SK-N-SH treated with all-trans-retinoic acid at 6 μM for 48 hours (cell line): Measurements from ENCODE around the gene PLCB4.

Experiments
- ATAC-seq: fragments of 200-7000 bp; cut with Tn5 transposase; 3 replicates; pipeline ENCODE4 v1.9.1; 2020; ENCODE audit warnings: mild to moderate bottlenecking, moderate library complexity
- ARNTL ChIP-seq: fragments of 450-650 bp; formaldehyde crosslinking; IDR thresholded peaks from 2 replicates; pipeline ENCODE4 v1.5.0; 2020; ENCODE audit warnings: low read depth, mild to moderate bottlenecking, moderate library complexity, borderline replicate concordance
- BACH2 ChIP-seq: fragments of 250-450 bp; sonication (Bioruptor Pico); IDR thresholded peaks from 2 replicates; pipeline ENCODE4 v1.9.0; 2021; ENCODE audit warnings: mild to moderate bottlenecking, borderline replicate concordance
- CREB5 ChIP-seq: fragments of 250-450 bp; sonication (Bioruptor Pico); IDR thresholded peaks from 2 replicates; pipeline ENCODE4 v1.5.1; 2020; ENCODE audit warnings: low read depth, mild to moderate bottlenecking, moderate library complexity
- CSDC2 ChIP-seq: fragments of 250-450 bp; sonication (Bioruptor Pico); IDR thresholded peaks from 2 replicates; pipeline ENCODE4 v1.5.0; 2020; ENCODE audit warnings: mild to moderate bottlenecking, moderate library complexity
- CSRNP3 ChIP-seq: fragments of 250-450 bp; sonication (Bioruptor Pico); IDR thresholded peaks from 2 replicates; pipeline ENCODE4 v1.5.1; 2021; ENCODE audit warnings: mild to moderate bottlenecking, moderate library complexity
- ESRRG ChIP-seq: fragments of 250-450 bp; sonication (Bioruptor Pico); IDR thresholded peaks from 2 replicates; pipeline ENCODE4 v1.6.1; 2021; ENCODE audit warnings: mild to moderate bottlenecking
- GLIS3 ChIP-seq: fragments of 250-450 bp; sonication (Bioruptor Pico); IDR thresholded peaks from 2 replicates; pipeline ENCODE4 v1.5.0; 2020; ENCODE audit warnings: mild to moderate bottlenecking, moderate library complexity
- ISL1 ChIP-seq: fragments of 250-450 bp; sonication (Bioruptor Pico); IDR thresholded peaks from 2 replicates; pipeline ENCODE4 v2.1.2; 2022; ENCODE audit warnings: mild to moderate bottlenecking, moderate library complexity
- OSR1 ChIP-seq: fragments of 250-450 bp; sonication (Bioruptor Pico); IDR thresholded peaks from 2 replicates; pipeline ENCODE4 v1.8.0; 2022; ENCODE audit warnings: moderate library complexity, mild to moderate bottlenecking, inconsistent platforms
- PATZ1 ChIP-seq: fragments of 250-450 bp; sonication (Bioruptor Pico); IDR thresholded peaks from 2 replicates; pipeline ENCODE4 v1.8.0; 2020; ENCODE audit warnings: mild to moderate bottlenecking, moderate library complexity, borderline replicate concordance
- POU6F1 ChIP-seq: fragments of 250-450 bp; sonication (Bioruptor Pico); IDR thresholded peaks from 2 replicates; pipeline ENCODE4 v1.8.0; 2021; ENCODE audit warnings: low read depth, mild to moderate bottlenecking, moderate library complexity, borderline replicate concordance
- PPARA ChIP-seq: fragments of 250-450 bp; sonication (Bioruptor Pico); IDR thresholded peaks from 2 replicates; pipeline ENCODE4 v1.5.0; 2020; ENCODE audit warnings: mild to moderate bottlenecking, borderline replicate concordance
- SNAI2 ChIP-seq: fragments of 250-450 bp; sonication (Bioruptor Pico); IDR thresholded peaks from 2 replicates; pipeline ENCODE4 v1.5.0; 2020; ENCODE audit warnings: mild to moderate bottlenecking, moderate library complexity
- TCF4 ChIP-seq: fragments of 250-450 bp; sonication (Bioruptor Pico); IDR thresholded peaks from 2 replicates; pipeline ENCODE4 v1.8.0; 2021; ENCODE audit warnings: mild to moderate bottlenecking, moderate library complexity, borderline replicate concordance
- TOX ChIP-seq: fragments of 250-450 bp; sonication (Bioruptor Pico); IDR thresholded peaks from 2 replicates; pipeline ENCODE4 v1.8.0; 2021; ENCODE audit warnings: mild to moderate bottlenecking, moderate library complexity, borderline replicate concordance
- TSHZ2 ChIP-seq: fragments of 250-450 bp; sonication (Bioruptor Pico); IDR thresholded peaks from 2 replicates; pipeline ENCODE4 v1.5.0; 2020; ENCODE audit warnings: mild to moderate bottlenecking, moderate library complexity
- ZC3H10 ChIP-seq: fragments of 250-450 bp; sonication (Bioruptor Pico); IDR thresholded peaks from 2 replicates; pipeline ENCODE4 v1.5.1; 2021; ENCODE audit warnings: mild to moderate bottlenecking, moderate library complexity
- ZFP3 ChIP-seq: fragments of 250-450 bp; sonication (Bioruptor Pico); IDR thresholded peaks from 2 replicates; pipeline ENCODE4 v1.5.0; 2020; ENCODE audit warnings: mild to moderate bottlenecking, moderate library complexity
- ZFP30 ChIP-seq: fragments of 450-650 bp; formaldehyde crosslinking; IDR thresholded peaks from 2 replicates; pipeline ENCODE4 v1.5.0; 2022; ENCODE audit warnings: mild to moderate bottlenecking, moderate library complexity
- ZNF565 ChIP-seq: fragments of 450-650 bp; formaldehyde crosslinking; conservative IDR thresholded peaks from 2 replicates; pipeline ENCODE4 v1.5.0; 2020; ENCODE audit warnings: low read depth, mild to moderate bottlenecking, moderate library complexity
- ZNF70 ChIP-seq: fragments of 450-650 bp; formaldehyde crosslinking; IDR thresholded peaks from 2 replicates; pipeline ENCODE4 v1.5.0; 2020; ENCODE audit warnings: mild to moderate bottlenecking, moderate library complexity
- ZNF8 ChIP-seq: fragments of 450-650 bp; formaldehyde crosslinking; IDR thresholded peaks from 2 replicates; pipeline ENCODE4 v1.5.0; 2020; ENCODE audit warnings: mild to moderate bottlenecking, moderate library complexity

PLCB4 gene

GRCh38 chr20:9025643-9026042, 43.2 kb upstream of the PLCB4 start:
- ATAC-seq: peak; percentile 30; the same call in 1 of the 3 replicates
- TF ChIP-seq ZC3H10 (peak; percentile 85), ZNF70 (no peak), ZFP3 (CRISPR knock-in tag) (0 out of 2 replicates have a peak, but pooled peaks have one; percentile 38), ISL1 (0 out of 2 replicates have a peak, but pooled peaks have one; percentile 45), POU6F1 (no peak), OSR1 (CRISPR knock-in tag) (no peak), TOX (CRISPR knock-in tag) (0 out of 2 replicates have a peak, but pooled peaks have one; percentile 24), ZFP30 (CRISPR knock-in tag) (no peak), CSRNP3 (no peak), ZNF565 (CRISPR knock-in tag) (no peak), CSDC2 (0 out of 2 replicates have a peak, but pooled peaks have one; percentile 36), ZNF8 (CRISPR knock-in tag) (no peak), SNAI2 (CRISPR knock-in tag) (no peak), GLIS3 (no peak)
- TF ChIP-seq, all 23 proteins: peak for 5

GRCh38 chr20:9027626-9028025, 41.3 kb upstream of the PLCB4 start:
- no peak for ATAC-seq
- TF ChIP-seq ARNTL (CRISPR knock-in tag) (no peak), ZFP3 (CRISPR knock-in tag) (no peak), TSHZ2 (CRISPR knock-in tag) (no peak), BACH2 (no peak), OSR1 (CRISPR knock-in tag) (no peak), PATZ1 (CRISPR knock-in tag) (no peak), TOX (CRISPR knock-in tag) (no peak), ZC3H10 (no peak), POU6F1 (no peak), ESRRG (CRISPR knock-in tag) (no peak), TCF4 (CRISPR knock-in tag) (no peak), CSDC2 (no peak), PPARA (CRISPR knock-in tag) (no peak), ZNF8 (CRISPR knock-in tag) (no peak), GLIS3 (no peak), CREB5 (CRISPR knock-in tag) (no peak)
